ENCODE measurements around the gene GUSB. TPM values are rescaled to one million over a fixed set of nuclear protein-coding genes. Genes with fewer than 3 reads are reported as not detected.
"Not testable (repeated sequence)": the region's sequence is repeated elsewhere in the genome, so short reads cannot be mapped to it uniquely, and the experiment has no call there.

The GUSB gene
- total and polyA plus RNA-seq, 2 donors from 2014 or later, result 60.1 to 61.8 TPM

DNA sequence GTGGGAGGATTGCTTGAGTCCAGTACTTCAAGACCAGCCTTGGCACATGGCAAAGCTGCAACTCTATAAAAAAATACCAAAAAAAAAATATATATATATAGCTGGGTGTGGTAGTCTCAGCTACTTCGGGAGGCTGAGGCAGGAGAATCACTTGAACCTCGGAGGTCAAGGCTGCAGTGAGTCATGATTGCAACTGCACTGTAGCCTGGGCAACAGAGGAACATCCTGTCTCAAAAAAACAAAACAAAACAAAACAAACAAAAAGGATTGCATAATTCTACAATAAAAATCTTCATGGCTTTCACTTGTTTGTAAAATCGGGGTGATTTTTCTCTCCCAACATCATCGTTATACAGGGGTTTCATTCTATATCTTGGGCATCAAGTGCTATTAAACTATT lies 35.1 kb downstream of the GUSB start:
- no peak overlapping the region for H3K9ac ChIP-seq (ENCODE audit: low read length in 3 of 3)
- no peaks in the 10 kb centered on the region for H3K4me1 ChIP-seq (ENCODE audit: control insufficient read depth in 2 of 3, insufficient read depth in 2 of 3, low read depth in 1 of 3, low read length in 3 of 3)
- no peak overlapping the region for H3K4me3 ChIP-seq (ENCODE audit: low read length in 3 of 3)
- no peaks in the 10 kb centered on the region for H3K9me3 ChIP-seq (ENCODE audit: control insufficient read depth in 2 of 3, insufficient read depth in 1 of 3, low read length in 3 of 3)
- intact Hi-C loops (cut with DNase I), result no loop called here
- H3K27ac ChIP-seq (ENCODE audit: low read depth in 2 of 2, low read length in 2 of 2), result no peak overlapping the region
- FAIRE-seq (no peak), DNase-seq (peak in 1 of 5 donors; percentile 7)
- TF ChIP-seq, protein P1, sequence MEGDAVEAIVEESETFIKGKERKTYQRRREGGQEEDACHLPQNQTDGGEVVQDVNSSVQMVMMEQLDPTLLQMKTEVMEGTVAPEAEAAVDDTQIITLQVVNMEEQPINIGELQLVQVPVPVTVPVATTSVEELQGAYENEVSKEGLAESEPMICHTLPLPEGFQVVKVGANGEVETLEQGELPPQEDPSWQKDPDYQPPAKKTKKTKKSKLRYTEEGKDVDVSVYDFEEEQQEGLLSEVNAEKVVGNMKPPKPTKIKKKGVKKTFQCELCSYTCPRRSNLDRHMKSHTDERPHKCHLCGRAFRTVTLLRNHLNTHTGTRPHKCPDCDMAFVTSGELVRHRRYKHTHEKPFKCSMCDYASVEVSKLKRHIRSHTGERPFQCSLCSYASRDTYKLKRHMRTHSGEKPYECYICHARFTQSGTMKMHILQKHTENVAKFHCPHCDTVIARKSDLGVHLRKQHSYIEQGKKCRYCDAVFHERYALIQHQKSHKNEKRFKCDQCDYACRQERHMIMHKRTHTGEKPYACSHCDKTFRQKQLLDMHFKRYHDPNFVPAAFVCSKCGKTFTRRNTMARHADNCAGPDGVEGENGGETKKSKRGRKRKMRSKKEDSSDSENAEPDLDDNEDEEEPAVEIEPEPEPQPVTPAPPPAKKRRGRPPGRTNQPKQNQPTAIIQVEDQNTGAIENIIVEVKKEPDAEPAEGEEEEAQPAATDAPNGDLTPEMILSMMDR (IDR thresholded peaks at IDR 0.05; ENCODE audit: borderline replicate concordance, extremely low read depth, insufficient read depth), result no peak
- no peaks in the 10 kb centered on the region for H3K36me3 ChIP-seq (ENCODE audit: control insufficient read depth in 2 of 3, insufficient read depth in 3 of 3, low read length in 3 of 3)
- H3K27me3 ChIP-seq (ENCODE audit: control insufficient read depth, insufficient read depth, low read length), result no peaks in the 10 kb centered on the region

DNA sequence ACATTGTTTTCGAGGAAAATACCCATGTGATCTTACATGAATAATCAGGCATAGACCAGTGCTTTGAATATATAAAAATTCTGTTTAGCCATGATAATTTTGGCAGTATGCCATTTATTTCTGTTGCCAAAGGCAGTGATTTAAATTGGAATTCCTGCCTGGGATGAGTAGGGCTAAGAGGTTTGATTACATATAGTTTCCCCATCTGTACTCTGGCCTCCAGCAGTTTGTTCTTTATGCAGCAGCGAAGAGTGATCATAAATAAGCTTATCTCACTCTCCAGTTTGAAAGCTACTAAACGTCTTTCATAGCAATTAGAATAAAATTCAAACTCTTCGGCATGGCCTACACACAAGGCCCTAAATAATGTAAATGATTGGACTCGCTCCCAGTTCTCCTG lies 36.2 kb downstream of the GUSB start:
- H3K36me3 ChIP-seq (ENCODE audit: control insufficient read depth in 2 of 3, insufficient read depth in 3 of 3, low read length in 3 of 3); H3K27ac ChIP-seq (ENCODE audit: low read depth in 2 of 2, low read length in 2 of 2); H3K27me3 ChIP-seq (ENCODE audit: control insufficient read depth, insufficient read depth, low read length); H3K9me3 ChIP-seq (ENCODE audit: control insufficient read depth in 2 of 3, insufficient read depth in 1 of 3, low read length in 3 of 3); DNase-seq; intact Hi-C loops (cut with DNase I); H3K9ac ChIP-seq (ENCODE audit: low read length in 3 of 3); FAIRE-seq; H3K4me3 ChIP-seq (ENCODE audit: low read length in 3 of 3); H3K4me1 ChIP-seq (ENCODE audit: control insufficient read depth in 2 of 3, insufficient read depth in 2 of 3, low read depth in 1 of 3, low read length in 3 of 3): not testable (repeated sequence)

DNA sequence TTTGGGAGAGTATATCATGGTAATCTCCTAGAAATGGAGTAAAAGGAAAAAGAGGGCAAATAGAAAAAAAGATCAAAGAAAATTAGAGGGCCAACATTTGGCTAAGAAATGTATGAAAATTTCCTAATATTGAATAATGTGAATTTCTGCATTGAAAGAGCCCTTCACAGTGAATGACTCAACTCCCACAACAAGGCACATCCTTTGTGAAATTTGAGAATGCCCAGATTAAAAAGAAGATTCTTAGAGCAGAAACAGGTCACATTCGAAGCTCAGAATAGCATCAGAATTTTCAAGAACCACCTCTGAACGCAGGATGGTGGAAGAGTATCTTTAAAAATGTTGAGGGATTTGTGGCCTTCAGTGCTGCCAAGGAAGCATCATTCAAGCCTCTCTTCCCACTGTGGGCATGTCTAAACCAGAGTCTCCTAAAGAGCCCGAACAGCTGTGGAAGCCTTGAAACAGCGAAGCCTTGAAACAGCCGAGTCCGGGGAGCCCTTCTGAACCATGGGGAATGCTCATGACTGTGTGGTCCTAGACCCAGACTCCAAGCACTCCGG lies 43.6 kb downstream of the GUSB start:
- FAIRE-seq (no peak), DNase-seq (no peak)
- no peaks in the 10 kb centered on the region for H3K36me3 ChIP-seq (ENCODE audit: control insufficient read depth in 2 of 3, insufficient read depth in 3 of 3, low read length in 3 of 3)
- no peak overlapping the region for H3K4me3 ChIP-seq (ENCODE audit: low read length in 3 of 3)
- no peak overlapping the region for H3K9ac ChIP-seq (ENCODE audit: low read length in 3 of 3)
- no peak overlapping the region for H3K27ac ChIP-seq (ENCODE audit: low read depth in 2 of 2, low read length in 2 of 2)
- H3K27me3 ChIP-seq (ENCODE audit: control insufficient read depth, insufficient read depth, low read length), result no peaks in the 10 kb centered on the region
- TF ChIP-seq, protein P1 (IDR thresholded peaks at IDR 0.05; ENCODE audit: borderline replicate concordance, extremely low read depth, insufficient read depth), result no peak
- intact Hi-C loops (cut with DNase I), result no loop called here
- no peaks in the 10 kb centered on the region for H3K4me1 ChIP-seq (ENCODE audit: control insufficient read depth in 2 of 3, insufficient read depth in 2 of 3, low read depth in 1 of 3, low read length in 3 of 3)
- no peaks in the 10 kb centered on the region for H3K9me3 ChIP-seq (ENCODE audit: control insufficient read depth in 2 of 3, insufficient read depth in 1 of 3, low read length in 3 of 3)

DNA sequence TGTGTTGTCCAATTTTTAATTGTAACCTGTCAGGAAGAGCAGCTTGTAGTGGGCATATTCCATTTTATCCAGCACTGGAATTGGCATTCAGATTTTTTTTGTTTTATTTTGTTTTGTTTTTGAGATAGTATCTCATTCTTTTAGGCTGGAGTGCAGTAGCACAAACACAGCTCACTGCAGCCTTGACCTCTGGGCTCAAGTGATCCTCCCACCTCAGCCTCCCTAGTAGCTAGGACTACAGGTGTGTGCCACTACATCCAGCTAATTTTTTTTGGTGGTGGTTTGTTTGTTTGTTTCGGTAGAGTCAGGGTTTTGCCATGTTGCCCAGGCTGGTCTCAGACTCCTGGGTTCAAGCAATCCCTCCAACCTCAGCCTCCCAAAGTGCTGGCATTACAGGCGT lies 44.7 kb downstream of the GUSB start:
- DNase-seq, result no peak
- Histone ChIP-seq H3K27ac (ENCODE audit: low read depth in 2 of 2, low read length in 2 of 2) (no peak overlapping the region), H3K27me3 (ENCODE audit: control insufficient read depth, insufficient read depth, low read length) (no peaks in the 10 kb centered on the region), H3K9ac (ENCODE audit: low read length in 3 of 3) (no peak overlapping the region), H3K36me3 (ENCODE audit: control insufficient read depth in 2 of 3, insufficient read depth in 3 of 3, low read length in 3 of 3) (no peaks in the 10 kb centered on the region), H3K4me1 (ENCODE audit: control insufficient read depth in 2 of 3, insufficient read depth in 2 of 3, low read depth in 1 of 3, low read length in 3 of 3) (no peaks in the 10 kb centered on the region), H3K4me3 (ENCODE audit: low read length in 3 of 3) (no peak overlapping the region), H3K9me3 (ENCODE audit: control insufficient read depth in 2 of 3, insufficient read depth in 1 of 3, low read length in 3 of 3) (no peaks in the 10 kb centered on the region)
- intact Hi-C loops (cut with DNase I), result no loop called here
- no peak for FAIRE-seq
- TF ChIP-seq, protein P1 (IDR thresholded peaks at IDR 0.05; ENCODE audit: borderline replicate concordance, extremely low read depth, insufficient read depth), result no peak
